HG03196 (cell line): ENCODE measurements around the gene ZDHHC14.

Experiments used
- ATAC-seq: cut with Tn5 transposase; IDR thresholded peaks from one replicate; pipeline ENCODE4 v1.9.1; 2021; ENCODE audit not compliant: unreplicated experiment

ZDHHC14 gene

DNA sequence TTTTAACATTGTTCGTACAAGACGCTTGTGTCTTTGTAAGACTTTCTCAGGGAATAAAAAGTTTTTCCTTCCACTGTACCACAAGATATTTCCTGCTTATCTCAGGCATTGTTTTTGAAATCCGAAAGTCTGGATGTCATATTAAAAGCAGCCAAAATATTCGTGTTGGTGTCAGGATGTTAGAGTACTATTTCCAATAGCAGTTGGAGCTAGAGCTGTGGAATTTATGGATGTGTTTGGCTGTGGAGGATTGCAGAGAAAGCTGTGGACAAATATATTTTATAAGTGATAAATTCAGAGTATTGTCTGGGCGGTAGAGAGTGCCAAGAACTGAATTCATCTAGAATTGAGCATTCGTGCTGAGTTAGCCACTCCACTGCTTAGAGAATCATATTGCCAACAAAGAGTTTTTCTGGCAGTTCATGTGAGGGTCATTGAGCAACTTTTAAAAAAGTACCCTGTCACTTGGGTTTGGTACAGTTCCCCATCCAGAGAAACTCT, 57.7 kb downstream of the ZDHHC14 start:
- no peak for ATAC-seq

DNA sequence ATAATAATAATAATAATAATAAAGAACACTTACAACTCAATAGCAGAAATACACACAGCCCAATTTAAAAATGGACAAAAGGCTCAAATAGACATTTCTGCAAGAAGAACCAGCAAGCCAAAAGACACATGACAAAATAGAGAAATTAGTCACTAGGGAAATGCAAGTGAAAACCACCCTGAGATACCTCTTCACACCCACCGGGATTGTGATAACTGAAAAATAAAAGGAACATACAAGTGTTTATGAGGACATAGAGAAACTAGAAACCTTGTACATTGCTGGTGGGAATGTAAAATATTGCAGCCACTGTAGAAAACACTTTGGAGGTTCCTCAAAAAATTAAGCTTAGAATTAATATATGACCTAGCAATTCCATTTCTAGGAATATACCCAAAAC, 59.2 kb downstream of the ZDHHC14 start:
- ATAC-seq, result no peak

DNA sequence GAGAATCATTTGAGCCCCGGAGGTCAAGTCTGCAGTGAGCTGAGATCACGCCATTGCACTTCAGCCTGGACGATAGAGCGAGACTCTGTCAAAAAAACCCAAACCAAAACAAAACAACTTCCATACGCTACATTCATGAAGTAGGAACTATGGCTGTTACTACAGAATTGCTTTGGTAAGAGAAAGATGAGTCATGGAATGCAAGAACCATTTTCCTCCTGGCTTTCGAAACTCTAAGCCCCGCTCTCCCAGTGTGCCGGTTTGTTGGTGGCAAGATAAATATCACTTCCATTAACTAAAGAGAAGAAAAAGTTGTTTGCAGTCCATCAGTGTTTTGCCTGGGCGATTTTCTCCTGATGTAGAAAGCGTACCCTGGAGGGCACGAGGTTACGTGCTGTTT, 61.3 kb downstream of the ZDHHC14 start:
- ATAC-seq, result no peak

DNA sequence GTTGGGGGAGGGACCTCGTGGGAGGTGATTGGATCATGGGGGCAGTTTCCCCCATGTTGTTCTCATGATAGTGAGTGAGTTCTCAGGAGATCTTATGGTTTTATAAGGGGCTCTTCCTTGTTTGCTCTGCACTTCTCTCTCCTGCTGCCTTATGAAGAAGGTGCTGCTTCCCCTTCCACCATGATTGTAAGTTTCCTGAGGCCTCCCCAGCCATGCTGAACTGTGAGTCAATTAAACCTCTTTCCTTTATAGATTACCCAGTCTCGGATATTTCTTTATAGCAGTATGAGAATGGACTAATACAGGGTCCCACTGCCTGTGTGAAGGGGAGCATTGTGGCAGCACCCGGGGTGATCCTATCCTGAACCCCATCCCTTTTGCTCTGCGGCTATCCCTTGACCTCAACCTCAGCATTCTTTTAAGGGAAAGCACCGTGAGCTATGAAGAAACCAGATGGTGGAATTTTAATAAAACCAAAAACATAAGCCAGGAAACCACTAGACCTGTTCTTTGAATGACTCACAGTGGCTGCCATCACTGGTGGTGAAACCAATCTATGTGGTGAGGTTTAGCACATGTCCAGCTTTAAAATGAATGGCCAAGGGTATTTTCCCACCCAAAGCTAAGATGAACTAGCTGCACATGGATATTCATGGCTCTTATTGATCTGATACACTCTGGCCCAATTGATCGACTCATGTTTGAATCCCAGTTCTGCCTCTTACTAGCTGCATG, 62.2 kb downstream of the ZDHHC14 start:
- peak; percentile 87 for ATAC-seq

DNA sequence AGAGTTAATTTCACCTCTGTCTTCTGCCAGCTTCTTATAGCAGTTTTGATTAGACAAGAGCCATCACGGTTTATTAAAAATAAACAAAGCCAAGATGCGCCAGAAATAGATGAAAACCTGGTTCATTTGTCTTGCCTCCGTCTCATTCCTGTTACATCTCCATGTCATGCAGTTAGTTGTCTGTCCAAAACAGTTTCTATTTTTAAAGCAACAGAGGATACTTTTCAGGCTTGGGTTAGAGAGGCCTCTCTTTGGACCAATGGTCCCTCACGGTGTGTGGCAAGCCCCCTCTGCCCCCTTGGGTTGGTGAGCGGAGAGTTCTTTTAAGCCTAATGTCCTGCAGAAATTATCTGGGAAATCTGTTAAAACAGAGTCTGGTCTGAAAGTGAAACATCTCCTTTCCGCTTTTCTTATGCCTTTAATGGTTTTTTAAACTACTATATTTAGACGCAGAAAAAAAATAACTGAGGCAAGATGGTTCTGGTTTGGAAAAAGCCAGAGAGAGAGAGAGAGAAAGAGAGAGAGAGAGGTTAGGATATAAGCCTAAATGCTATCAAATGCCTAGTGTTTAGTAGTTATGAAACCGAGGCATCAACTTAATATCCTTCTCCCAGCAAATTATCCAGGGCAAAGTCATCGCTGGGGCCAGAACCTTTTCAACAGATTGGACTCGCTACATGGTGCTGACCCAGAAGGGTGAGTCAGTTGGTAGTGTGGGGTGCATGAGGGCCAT, 64.5 kb downstream of the ZDHHC14 start:
- no peak for ATAC-seq

DNA sequence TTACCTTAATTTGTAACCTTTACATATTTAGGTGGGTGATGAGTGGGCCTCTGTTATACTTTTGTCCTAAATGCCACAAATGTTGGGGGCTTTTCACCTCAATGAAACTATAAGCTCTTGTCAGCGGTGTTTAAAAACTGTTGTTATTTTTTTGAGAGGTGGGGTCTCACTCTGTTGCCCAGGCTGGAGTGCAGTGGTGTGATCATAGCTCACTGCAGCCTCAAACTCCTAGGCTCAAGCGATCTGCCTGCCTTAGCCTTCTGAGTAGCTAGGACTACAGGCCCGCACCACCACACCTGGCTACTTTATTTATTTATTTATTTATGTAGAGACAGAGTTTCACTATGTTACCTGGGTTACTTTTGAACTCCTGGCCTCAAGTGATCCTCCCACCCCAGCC, 66.7 kb downstream of the ZDHHC14 start:
- ATAC-seq, result no peak

DNA sequence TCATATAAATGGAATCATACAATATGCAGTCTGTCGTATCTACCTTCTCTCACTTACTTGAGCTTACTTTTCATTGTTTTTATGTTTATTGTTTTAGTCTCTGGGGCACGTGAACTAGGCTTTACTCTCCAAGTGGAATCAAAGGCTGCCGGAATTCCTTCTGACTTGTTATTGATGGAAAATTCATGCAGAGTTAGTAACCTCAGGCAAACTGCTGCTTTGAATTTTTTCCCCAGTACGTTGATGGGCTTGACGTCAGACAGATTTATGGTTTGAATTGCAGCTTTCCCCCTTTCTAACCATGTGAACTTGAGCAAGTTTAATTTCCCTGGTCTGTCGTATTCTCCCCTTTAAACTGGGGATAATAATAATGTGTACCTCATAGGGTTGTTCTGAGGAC, 68.6 kb downstream of the ZDHHC14 start:
- no peak for ATAC-seq

DNA sequence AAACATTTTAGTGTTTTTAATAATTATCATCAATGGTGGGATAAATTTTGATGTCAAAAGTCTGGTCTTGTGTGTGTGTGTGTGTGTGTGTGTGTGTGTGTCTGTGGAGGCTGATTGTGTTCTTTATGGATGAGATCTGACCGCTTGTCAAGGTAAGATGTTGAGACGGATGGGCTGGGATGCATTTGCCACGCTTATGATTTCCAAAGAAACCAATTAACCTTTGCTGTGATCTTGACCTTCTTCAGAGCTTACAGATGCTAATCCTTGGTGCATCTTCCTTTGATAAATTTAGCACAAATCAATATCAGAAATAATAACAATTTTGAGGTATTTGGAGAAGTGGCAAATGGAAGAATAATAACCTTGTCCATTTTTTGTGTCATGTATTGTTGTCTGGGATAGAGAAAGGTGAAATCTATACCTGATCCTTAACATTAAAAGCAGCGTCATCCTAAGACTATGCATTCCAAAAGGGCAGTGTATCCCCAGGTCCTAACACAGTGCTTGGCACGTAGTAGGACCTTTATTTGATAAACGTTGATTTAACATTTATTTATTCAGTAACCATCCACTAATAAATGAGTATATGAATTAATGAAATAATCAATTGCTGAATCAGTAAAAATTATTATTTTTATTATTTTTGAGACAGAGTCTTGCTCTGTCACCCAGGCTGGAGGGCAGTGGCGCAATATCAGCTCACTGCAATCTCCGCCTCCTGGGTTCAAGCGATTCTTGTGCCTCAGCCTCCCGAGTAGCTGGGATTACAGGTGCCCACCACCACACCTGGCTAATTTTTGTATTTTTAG, 70.1 kb downstream of the ZDHHC14 start:
- no peak for ATAC-seq

DNA sequence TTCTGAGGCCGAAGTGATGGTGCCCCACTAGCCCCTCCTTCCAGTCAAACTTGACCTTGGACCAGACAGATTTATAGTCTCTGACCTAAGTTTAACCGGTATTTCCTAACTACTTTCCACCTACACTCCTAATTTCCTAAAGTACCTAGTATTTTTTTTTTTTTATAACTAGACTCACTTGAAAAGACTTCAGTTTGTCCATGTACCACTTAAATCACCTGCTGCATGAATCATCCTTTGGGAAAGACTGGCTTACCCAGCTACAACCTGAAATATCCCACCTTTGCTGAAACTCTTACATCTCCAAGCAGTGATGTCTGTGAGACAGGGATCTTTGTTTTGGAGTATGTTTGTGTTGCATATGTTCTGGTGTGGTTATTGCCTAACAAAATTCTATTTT, 71.1 kb downstream of the ZDHHC14 start:
- no peak for ATAC-seq

DNA sequence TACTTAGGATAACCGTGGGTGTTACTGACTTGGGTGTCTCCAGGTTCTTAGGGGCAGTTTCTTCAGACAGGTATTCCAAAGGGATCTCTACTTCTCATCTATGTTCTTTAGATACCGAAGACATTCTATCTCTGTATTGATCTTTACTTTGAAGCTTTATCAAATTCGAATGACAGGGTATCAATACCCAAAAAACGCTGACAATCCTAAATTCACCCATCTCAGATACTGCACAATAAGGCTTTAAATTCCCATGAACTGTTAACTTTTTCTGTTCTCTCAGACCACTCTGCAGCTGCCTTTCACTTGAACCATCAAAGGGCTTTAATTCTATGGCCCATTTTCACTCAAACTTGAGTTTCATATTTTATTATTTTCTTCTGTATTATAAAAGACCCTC, 72.1 kb downstream of the ZDHHC14 start:
- ATAC-seq, result no peak

DNA sequence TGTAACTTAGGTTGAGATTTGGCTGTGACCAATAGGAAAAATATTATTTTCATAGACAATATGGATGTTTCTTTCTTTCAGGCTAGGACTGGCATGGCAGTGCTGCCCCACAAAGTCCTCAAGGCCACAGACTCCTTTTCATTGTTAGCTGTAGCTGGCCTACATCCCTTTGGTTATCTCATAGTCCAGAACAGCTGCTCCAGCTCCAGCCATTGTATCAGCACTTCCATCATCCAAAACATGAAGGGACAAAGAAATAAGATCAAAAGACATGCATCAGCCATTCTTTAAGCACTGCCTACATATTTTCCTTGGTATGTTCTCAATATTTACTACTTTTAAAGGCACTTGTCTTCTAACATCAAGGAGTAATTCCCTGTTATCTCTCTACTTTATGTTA, 73.0 kb downstream of the ZDHHC14 start:
- ATAC-seq, result no peak

DNA sequence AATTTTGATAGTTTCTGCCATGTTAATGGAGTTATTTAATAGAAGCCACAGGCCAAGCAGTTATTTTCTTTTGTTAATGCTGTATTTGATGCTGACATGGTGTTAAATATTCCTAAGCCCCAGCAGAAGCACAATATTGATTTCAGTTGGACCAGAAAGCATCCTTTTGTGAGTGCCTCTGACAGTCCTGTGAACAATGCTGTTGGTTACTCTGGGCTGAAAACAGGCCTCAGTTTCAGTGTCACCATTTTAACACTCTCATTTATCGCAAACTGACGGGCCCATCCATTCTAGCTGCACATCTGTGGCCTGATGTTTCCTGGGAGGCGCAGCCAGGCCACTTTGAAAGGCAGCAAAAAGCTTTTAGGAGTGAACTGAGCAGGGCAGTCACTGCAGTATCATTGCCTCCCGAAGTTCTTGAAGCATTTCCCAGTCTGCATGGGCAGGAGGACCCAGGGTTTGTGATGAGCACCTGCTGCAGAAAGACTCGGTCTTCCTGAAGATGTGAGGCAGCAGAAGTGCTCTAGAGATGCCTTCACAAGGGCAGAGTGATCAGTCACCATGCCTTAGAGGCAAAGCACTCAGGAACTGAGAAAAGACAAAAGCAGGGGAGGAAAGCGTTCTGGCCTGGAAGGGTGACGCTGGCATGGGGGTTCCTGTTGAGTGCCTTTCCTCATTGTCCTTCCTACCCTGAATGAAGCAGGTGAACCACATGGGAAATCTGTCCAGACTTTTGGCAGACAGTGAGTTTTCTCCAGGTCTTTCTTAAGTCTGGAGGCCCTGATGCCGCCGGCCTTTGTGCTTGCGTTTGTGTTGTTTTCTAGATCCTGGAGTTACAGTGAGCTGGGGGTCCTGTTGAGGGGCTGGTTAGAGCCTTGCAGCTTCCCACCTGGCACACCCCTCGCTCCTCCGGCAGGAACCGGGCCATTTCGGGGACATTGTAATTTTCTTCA, 74.0 kb downstream of the ZDHHC14 start:
- ATAC-seq, result no peak

DNA sequence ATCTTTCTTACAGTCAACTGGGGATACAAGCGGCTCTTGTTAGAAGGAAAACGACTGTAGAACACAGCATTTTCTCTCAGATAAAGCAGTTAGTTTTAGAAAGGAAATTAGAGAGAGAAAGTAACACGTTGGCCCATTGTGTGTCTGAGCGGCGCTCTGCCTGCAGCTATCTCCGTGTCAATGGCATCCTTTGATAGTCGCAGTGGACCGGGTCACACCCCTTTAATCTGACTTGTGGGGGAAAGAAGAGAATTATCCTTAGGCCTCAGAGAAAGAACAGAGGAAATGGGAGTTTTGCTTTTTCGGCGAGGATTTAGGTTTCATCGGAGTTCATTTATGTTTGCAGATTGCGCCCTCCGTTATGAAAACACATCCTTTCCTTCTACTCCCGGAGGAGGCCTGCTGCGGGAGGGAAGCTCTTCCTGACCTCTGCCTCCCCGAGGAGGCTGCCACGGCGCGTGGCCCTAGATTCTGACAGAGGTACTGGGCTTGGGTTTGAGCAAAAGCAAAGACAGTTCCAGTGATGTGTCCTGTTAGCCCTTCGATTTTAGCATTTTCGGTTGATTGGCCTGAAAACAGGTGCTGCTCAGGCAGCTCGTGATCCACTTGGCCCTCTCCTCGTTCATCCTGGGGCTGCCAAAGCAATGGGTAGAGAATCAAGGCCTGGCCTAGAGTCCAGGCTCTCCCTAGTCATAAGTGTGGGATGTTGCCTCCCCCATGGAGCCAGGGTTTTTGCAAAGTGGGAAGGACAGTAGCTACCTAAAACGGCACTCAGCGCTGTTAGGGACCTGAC, 74.9 kb downstream of the ZDHHC14 start:
- ATAC-seq, result no peak

DNA sequence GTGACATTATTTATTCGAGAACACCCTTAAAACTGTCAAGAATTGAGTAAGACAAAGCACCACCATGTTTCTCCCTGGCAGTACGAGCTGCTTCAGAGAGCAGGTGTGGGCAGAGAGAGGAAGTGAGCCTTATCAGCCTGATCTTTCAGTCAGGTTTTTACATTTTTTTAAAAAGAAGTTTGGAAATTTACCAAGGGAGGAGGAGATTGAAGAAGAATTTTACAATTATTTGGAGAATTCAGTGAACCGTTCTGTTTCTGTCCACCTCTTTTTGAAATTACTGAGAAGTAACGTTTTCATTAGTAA, 75.5 kb downstream of the ZDHHC14 start:
- ATAC-seq, result no peak

DNA sequence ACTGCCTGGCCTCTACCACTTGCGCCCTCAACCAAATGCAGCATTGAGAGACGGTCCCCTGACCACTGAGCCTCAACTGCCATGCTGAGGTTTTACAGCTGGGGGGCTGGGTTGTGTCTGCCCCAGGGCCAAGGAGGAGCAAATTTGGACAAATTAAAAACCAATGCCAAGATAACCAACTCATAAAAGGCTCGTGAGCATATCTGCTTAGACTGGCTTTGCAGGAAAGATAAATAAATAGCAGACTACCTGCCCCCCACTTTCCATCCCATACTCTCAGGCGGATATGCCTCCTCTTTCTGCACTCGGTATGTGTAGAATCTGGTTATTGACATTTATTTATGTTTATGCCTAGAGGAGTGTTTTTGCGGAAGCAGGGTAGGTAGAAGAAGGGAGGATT, 76.8 kb downstream of the ZDHHC14 start:
- ATAC-seq, result no peak

DNA sequence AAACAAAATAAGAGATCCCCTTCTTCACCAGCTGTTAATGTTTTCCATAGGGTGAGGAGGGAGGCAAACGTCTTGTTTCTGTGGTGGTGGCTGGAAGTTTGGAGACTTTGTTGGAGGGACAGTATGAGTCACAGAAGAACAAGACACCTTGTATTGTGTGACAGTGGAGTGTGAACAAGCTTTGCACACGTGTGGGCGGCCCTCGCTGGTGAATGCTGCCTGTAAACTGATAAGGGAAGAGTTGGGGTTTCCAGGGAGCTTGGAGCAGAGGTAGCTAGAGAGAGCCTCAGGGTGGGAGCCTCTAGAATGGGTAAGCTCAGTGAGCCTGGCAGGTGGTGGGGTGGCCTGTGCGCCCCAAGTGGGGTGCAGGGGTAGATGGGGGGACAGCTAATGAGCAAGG, 78.3 kb downstream of the ZDHHC14 start:
- no peak for ATAC-seq

DNA sequence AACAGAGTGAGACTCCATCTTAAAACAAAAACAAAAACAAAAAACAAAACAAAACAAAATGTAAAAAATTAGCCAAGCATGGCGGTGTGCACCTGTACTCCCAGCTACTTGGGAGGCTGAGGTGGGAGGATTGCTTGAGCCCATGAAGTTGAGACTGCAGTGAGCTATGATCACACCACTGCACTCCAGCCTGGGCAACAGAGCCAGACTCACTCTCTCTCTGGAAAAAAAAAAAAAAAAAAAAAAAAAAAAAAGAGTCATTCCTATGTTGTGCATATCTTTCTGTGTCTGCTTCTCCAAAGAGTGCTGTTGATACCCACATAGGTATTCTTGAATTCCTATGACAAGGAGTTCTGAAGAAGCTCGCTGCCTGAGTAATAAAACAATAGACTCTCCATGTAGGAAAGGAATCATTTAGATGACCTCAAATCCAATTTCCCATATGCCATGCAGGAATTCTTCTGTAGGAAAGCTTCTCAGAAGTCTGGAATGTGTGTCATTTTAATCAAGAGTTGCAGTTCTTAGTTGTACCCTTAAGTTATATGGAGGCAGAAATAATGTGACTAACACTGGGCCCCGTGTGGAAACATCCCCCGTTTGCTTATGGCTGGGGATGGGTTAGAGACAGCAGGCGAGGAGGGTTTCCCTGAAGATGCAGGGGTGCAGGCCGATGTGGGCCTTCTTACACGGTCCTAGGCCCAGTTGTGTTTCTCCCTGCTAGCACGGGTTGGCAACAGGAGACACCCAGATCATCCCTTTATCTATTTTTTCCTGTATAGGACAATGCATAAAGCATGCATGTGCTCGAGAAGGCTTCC, 79.4 kb downstream of the ZDHHC14 start:
- peak; percentile 5 for ATAC-seq

DNA sequence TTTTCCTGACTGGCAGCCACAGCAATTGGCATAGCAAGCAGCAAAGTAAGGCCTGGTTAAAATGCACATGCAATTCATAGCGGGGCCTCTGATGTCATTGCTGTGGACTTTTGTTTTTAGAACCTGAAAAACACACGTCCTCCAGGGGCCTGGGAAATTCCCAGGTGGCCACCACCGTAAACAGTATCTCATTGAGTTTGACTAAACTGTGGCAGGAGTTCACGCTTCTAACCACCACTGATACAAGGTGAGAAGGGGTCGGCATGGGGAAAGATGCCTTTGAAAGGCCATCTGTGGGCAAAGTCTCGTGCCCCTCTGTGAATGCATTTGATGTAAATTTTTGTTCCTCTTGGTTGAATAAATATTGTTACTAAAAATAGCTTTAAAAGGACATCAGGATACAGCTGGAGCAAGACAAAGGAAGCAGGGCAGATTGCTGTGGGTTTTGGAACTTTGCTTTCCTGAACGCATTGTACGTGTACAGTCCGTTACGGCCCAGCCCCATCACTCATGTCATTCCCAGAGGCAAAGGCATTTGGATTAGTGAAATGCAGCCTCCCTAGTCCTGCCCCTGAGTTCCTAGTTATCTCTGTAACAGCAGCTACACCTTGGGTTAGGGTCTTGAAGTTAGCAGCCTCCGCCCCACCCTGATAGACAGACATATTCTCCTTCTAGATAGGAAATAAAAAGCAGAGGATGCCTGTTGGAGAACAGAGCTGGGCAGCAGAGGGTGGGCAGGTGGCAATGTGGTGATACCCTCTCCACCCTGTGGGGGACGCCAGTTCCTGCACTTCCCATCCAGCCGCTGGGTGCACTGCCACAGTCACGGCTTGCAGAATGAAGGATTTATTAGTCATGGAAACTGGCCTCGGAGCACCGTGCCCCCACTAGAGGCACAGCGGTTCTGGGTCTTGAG, 80.3 kb downstream of the ZDHHC14 start:
- ATAC-seq, result peak; percentile 49
